ENCODE measurements around the gene AKAP10. TPM values are rescaled to one million over a fixed set of nuclear protein-coding genes. Genes with fewer than 3 reads are reported as not detected.

Gene AKAP10
- total and polyA plus RNA-seq, 2 donors (not counting 1 experiment from before 2014, with no cell fraction given): 20.6 to 71.2 TPM

DNA sequence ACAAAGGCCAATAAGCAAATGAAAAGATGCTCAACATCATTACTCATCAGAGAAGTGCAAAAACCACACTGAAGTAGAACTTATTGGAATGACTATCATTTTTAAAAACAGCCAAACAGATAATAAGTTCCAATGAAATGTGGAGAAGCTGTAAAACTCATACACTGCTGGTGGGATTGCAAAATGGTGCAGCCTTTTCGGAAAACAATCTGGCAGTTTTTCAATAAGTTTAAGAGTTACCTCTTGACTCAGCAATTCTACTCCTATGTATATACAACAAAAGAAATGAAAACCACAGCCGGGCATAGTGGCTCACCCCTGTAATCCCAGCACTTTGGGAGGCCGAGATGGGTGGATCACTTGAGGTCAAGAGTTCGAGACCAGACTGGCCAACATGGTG, 49.3 kb downstream of the AKAP10 start:
- Histone ChIP-seq H3K27me3 (replicated peaks in 1 of 4; ENCODE audit: control extremely low read depth in 1 of 4, control insufficient read depth in 3 of 4, insufficient read depth in 4 of 4, low read length in 3 of 4) (no peaks in the 10 kb centered on the region), H3K27ac (ENCODE audit: low read length in 2 of 2) (no peak overlapping the region), H3K9ac (ENCODE audit: low read length) (no peak overlapping the region), H3K4me3 (ENCODE audit: control extremely low read depth in 1 of 5, extremely low read depth in 1 of 5, insufficient read depth in 1 of 5, low read depth in 2 of 5, low read length in 4 of 5) (no peak overlapping the region), H2AFZ (ENCODE audit: insufficient read depth, low read depth, low read length, poor library complexity, severe bottlenecking) (no peak overlapping the region), H3K9me3 (ENCODE audit: control extremely low read depth in 1 of 3, control insufficient read depth in 2 of 3, insufficient read depth in 1 of 3, low read length in 2 of 3) (peaks cover 0 to 1% (median 0%) of the 10 kb centered on the region in 3 donors), H3K79me2 (ENCODE audit: control insufficient read depth, insufficient read depth, low read length) (no peaks in the 10 kb centered on the region), H3K4me1 (ENCODE audit: control insufficient read depth in 2 of 2, insufficient read depth in 2 of 2, low read length in 2 of 2) (no peaks in the 10 kb centered on the region), H3K36me3 (replicated peaks in 1 of 2; ENCODE audit: control extremely low read depth in 1 of 2, control insufficient read depth in 1 of 2, extremely low read depth in 1 of 2, insufficient read depth in 2 of 2, low read length in 1 of 2) (peaks cover 14 to 57% of the 10 kb centered on the region in 2 experiments), H4K20me1 (ENCODE audit: control insufficient read depth, insufficient read depth, low read length, poor library complexity, severe bottlenecking) (peaks cover 9% of the 10 kb centered on the region), H3K4me2 (replicated peaks; ENCODE audit: low read depth, low read length, poor library complexity, severe bottlenecking) (no peak overlapping the region)
- 100% methylated on average over 3 of the region's 4 CpGs for WGBS (ENCODE audit: insufficient coverage)
- Mint-ChIP-seq H3K27me3 (no peaks in the 10 kb centered on the region), H3K4me1 (no peaks in the 10 kb centered on the region), H3K9me3 (ENCODE audit: insufficient read depth) (no peaks in the 10 kb centered on the region), H3K27ac (no peak overlapping the region), H3K4me3 (no peak overlapping the region)
- TF ChIP-seq EZH2 (IDR thresholded peaks at IDR 0.05; ENCODE audit: borderline replicate concordance, insufficient read depth, low read depth, low read length, poor library complexity, severe bottlenecking): no peak
- TF ChIP-seq CTCF (IDR thresholded peaks at IDR 0.05): no peak
- ChIA-PET POLR2A (no interaction called here), CTCF (no interaction called here)
- ATAC-seq (ENCODE audit: low read depth) (no peak), DNase-seq (no peak)
- intact Hi-C loops (cut with micrococcal nuclease): no loop called here

- no peak overlapping the region for H3K4me2 ChIP-seq (replicated peaks; ENCODE audit: low read depth, low read length, poor library complexity, severe bottlenecking)
- ATAC-seq (ENCODE audit: low read depth) (no peak), DNase-seq (no peak)
- no peak overlapping the region for H3K27ac Mint-ChIP-seq
- no peaks in the 10 kb centered on the region for H3K4me1 Mint-ChIP-seq
- H3K36me3 ChIP-seq (replicated peaks in 1 of 2; ENCODE audit: control extremely low read depth in 1 of 2, control insufficient read depth in 1 of 2, extremely low read depth in 1 of 2, insufficient read depth in 2 of 2, low read length in 1 of 2): peaks cover 13 to 61% of the 10 kb centered on the region in 2 experiments
- no peak overlapping the region for H3K27ac ChIP-seq (ENCODE audit: low read length in 2 of 2)
- H3K27me3 ChIP-seq (replicated peaks in 1 of 4; ENCODE audit: control extremely low read depth in 1 of 4, control insufficient read depth in 3 of 4, insufficient read depth in 4 of 4, low read length in 3 of 4): no peaks in the 10 kb centered on the region
- CTCF ChIA-PET: no interaction called here
- H3K9me3 ChIP-seq (ENCODE audit: control extremely low read depth in 1 of 3, control insufficient read depth in 2 of 3, insufficient read depth in 1 of 3, low read length in 2 of 3): no peaks in the 10 kb centered on the region
- no peak overlapping the region for H2AFZ ChIP-seq (ENCODE audit: insufficient read depth, low read depth, low read length, poor library complexity, severe bottlenecking)
- no peaks in the 10 kb centered on the region for H3K79me2 ChIP-seq (ENCODE audit: control insufficient read depth, insufficient read depth, low read length)
- intact Hi-C loops (cut with micrococcal nuclease): no loop called here
- TF ChIP-seq CTCF (IDR thresholded peaks at IDR 0.05) (no peak), EZH2 (IDR thresholded peaks at IDR 0.05; ENCODE audit: borderline replicate concordance, insufficient read depth, low read depth, low read length, poor library complexity, severe bottlenecking) (no peak)
- no peak overlapping the region for H3K4me3 Mint-ChIP-seq
- H3K4me1 ChIP-seq (ENCODE audit: control insufficient read depth in 2 of 2, insufficient read depth in 2 of 2, low read length in 2 of 2): no peaks in the 10 kb centered on the region
- H3K9ac ChIP-seq (ENCODE audit: low read length): no peak overlapping the region
- H3K27me3 Mint-ChIP-seq: no peaks in the 10 kb centered on the region
- H3K4me3 ChIP-seq (ENCODE audit: control extremely low read depth in 1 of 5, extremely low read depth in 1 of 5, insufficient read depth in 1 of 5, low read depth in 2 of 5, low read length in 4 of 5): no peak overlapping the region
- no peaks in the 10 kb centered on the region for H4K20me1 ChIP-seq (ENCODE audit: control insufficient read depth, insufficient read depth, low read length, poor library complexity, severe bottlenecking)
- 100% methylated on average over 2 of the region's 2 CpGs for WGBS (ENCODE audit: insufficient coverage)
- H3K9me3 Mint-ChIP-seq (ENCODE audit: insufficient read depth): no peaks in the 10 kb centered on the region
- POLR2A ChIA-PET: no interaction called here
Measured at GRCh38 chr17:19915245-19915978, 62.2 kb downstream of the AKAP10 start.

All from B cell (primary cell).